Transverse colon (tissue), 4 donors: ENCODE data around the gene MAP3K14.

Experiments used
- CTCF ChIP-seq, 5 experiments: fragments of 200-600 bp in 3 of 5; fragments of 450-650 bp in 2 of 5; sonication (generic) in 3 of 5; IDR thresholded peaks; 1 replicate in 2 of 5; 2 replicates in 3 of 5; pipeline ENCODE4 v1.5.1; 2016 to 2017; ENCODE audit warnings: antibody characterized with exemption in 5 of 5, inconsistent platforms in 3 of 5, mild to moderate bottlenecking in 2 of 5, moderate library complexity in 1 of 5
- POLR2A ChIP-seq: fragments of 450-650 bp; IDR thresholded peaks from one replicate; pipeline ENCODE4 v1.6.1; 2016; ENCODE audit warnings: antibody characterized with exemption, mild to moderate bottlenecking, moderate library complexity
- POLR2AphosphoS5 ChIP-seq, 3 donors: sonication (generic); formaldehyde crosslinking; IDR thresholded peaks; one replicate each; pipeline ENCODE4 v1.6.1; 2016; ENCODE audit warnings: antibody characterized with exemption in 3 of 3

- TF ChIP-seq CTCF (IDR thresholded peaks at IDR 0.05): peak; percentile 75 to 94 (median 82)
- TF ChIP-seq POLR2AphosphoS5 (IDR thresholded peaks at IDR 0.05): peak; percentile 26 to 78 (median 62)
- TF ChIP-seq POLR2A: no peak
These were observed 39.5 kb downstream of the MAP3K14 start for GRCh38 chr17:45277216-45277849.
